Measurements from ENCODE around the gene EPHA7.

- TF ChIP-seq EGR1 (IDR thresholded peaks at IDR 0.05; ENCODE audit: low read depth in 2 of 2) (no peak), FOXA1 (IDR thresholded peaks at IDR 0.05) (no peak), REST (IDR thresholded peaks at IDR 0.05) (no peak), YY1 (IDR thresholded peaks at IDR 0.05) (no peak), CTCF (IDR thresholded peaks at IDR 0.05; ENCODE audit: low read depth, low read length, missing input control) (no peak), SP1 (IDR thresholded peaks at IDR 0.05) (no peak), MAX (IDR thresholded peaks at IDR 0.05) (no peak), RAD21 (IDR thresholded peaks at IDR 0.05) (no peak), ZBTB33 (IDR thresholded peaks at IDR 0.05) (no peak), RXRA (IDR thresholded peaks at IDR 0.05) (no peak), TAF1 (conservative IDR thresholded peaks at IDR 0.05) (no peak)
Measured at GRCh38 chr6:93420163-93420795, 920 bp upstream of the EPHA7 start.

Data from liver (tissue), 3 donors.